NCI-H526 (cell line): ENCODE data around the gene ANKRD66.

Experiments
- DNase-seq, 2 experiments: peaks; one replicate each; lab custom pipeline; 2025; lab: John Stamatoyannopoulos, UW

ANKRD66 gene

GRCh38 chr6:46790355-46790874 is 43.7 kb downstream of the ANKRD66 start:
- DNase-seq = no peak

GRCh38 chr6:46792635-46793034 is 45.9 kb downstream of the ANKRD66 start:
- DNase-seq = no peak

GRCh38 chr6:46793138-46793537 is 46.4 kb downstream of the ANKRD66 start, which contains the start of gene MEP1A:
Gene MEP1A, plus strand, starts transcription at chr6:46793389. Its CDS starts 10 bp downstream, at chr6:46793399.
- DNase-seq = no peak

- no peak for DNase-seq
These were observed 47.3 kb downstream of the ANKRD66 start for GRCh38 chr6:46794068-46794467.

GRCh38 chr6:46795816-46796215 is 49.1 kb downstream of the ANKRD66 start:
- DNase-seq = no peak

- DNase-seq = no peak
These were observed 50.3 kb downstream of the ANKRD66 start for GRCh38 chr6:46796848-46797580.

GRCh38 chr6:46799657-46800056 is 52.9 kb downstream of the ANKRD66 start:
- no peak for DNase-seq

- no peak for DNase-seq
These were observed 62.1 kb downstream of the ANKRD66 start for GRCh38 chr6:46808806-46809205.
